ENCODE measurements around the gene AIG1. TPM values are rescaled to one million over a fixed set of nuclear protein-coding genes. Genes with fewer than 3 reads are reported as not detected.

Gene AIG1
- polyA plus RNA-seq, 1 donor from 2014 or later: 23.2 TPM

DNA sequence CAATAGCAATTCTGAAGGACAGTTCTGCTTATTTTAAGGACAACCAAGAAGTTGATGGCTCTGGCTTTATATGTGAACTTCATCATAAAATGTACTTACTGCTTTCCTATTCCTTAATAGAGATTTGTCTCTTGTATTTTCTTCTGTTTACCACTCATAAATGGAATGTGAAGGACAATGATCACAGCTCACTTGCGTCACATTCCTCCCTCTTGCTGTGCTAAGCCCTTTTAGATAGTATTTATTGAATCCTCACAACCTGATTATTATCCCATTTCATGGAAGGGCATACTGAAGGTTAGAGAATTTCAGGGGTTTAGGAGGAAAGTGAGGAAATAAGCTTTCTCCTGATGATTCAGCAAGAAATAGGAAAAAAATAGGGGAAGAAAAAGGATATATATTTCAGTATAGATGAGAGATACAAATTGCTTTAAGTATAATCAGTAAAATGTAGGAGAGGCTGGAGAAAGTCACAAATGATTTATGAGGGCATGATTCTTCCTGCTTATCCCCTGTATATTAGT lies 132.9 kb downstream of the AIG1 start:
- Histone ChIP-seq H3F3A (ENCODE audit: insufficient read depth, low read length, poor library complexity, severe bottlenecking) (no peaks in the 10 kb centered on the region), H3K27ac (ENCODE audit: low read length) (no peak overlapping the region), H3K36me3 (ENCODE audit: insufficient read depth, low read length) (no peaks in the 10 kb centered on the region), H3K9me3 (ENCODE audit: low read length) (no peaks in the 10 kb centered on the region), H3K9me2 (ENCODE audit: insufficient read depth, low read length) (no peaks in the 10 kb centered on the region), H3K9ac (ENCODE audit: low read length) (no peak overlapping the region), H3K4me2 (ENCODE audit: low read length) (no peak overlapping the region), H3K4me3 (ENCODE audit: low read length) (no peak overlapping the region), H4K20me1 (ENCODE audit: insufficient read depth) (no peaks in the 10 kb centered on the region), H3K27me3 (ENCODE audit: insufficient read depth, low read depth, low read length) (no peaks in the 10 kb centered on the region), H2AFZ (ENCODE audit: low read depth, low read length) (no peak overlapping the region), H3K79me2 (replicated peaks; ENCODE audit: insufficient read depth, low read length) (no peaks in the 10 kb centered on the region)
- TF ChIP-seq SMC3 (conservative IDR thresholded peaks at IDR 0.05; ENCODE audit: poor library complexity): no peak
- TF ChIP-seq, protein P1, sequence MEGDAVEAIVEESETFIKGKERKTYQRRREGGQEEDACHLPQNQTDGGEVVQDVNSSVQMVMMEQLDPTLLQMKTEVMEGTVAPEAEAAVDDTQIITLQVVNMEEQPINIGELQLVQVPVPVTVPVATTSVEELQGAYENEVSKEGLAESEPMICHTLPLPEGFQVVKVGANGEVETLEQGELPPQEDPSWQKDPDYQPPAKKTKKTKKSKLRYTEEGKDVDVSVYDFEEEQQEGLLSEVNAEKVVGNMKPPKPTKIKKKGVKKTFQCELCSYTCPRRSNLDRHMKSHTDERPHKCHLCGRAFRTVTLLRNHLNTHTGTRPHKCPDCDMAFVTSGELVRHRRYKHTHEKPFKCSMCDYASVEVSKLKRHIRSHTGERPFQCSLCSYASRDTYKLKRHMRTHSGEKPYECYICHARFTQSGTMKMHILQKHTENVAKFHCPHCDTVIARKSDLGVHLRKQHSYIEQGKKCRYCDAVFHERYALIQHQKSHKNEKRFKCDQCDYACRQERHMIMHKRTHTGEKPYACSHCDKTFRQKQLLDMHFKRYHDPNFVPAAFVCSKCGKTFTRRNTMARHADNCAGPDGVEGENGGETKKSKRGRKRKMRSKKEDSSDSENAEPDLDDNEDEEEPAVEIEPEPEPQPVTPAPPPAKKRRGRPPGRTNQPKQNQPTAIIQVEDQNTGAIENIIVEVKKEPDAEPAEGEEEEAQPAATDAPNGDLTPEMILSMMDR (IDR thresholded peaks at IDR 0.05; ENCODE audit: poor library complexity, severe bottlenecking): no peak
- no peak for TF ChIP-seq EZH2 (IDR thresholded peaks at IDR 0.05; ENCODE audit: borderline replicate concordance, insufficient read depth, low read length, poor library complexity, severe bottlenecking)
- no peak for TF ChIP-seq TAF1 (IDR thresholded peaks at IDR 0.05; ENCODE audit: low read depth)
- no peak for TF ChIP-seq MXI1 (conservative IDR thresholded peaks at IDR 0.05; ENCODE audit: poor library complexity, severe bottlenecking)
- no peak for TF ChIP-seq POLR2AphosphoS5 (IDR thresholded peaks at IDR 0.05)
- TF ChIP-seq RAD21 (conservative IDR thresholded peaks at IDR 0.05): no peak
- TF ChIP-seq, protein P2, sequence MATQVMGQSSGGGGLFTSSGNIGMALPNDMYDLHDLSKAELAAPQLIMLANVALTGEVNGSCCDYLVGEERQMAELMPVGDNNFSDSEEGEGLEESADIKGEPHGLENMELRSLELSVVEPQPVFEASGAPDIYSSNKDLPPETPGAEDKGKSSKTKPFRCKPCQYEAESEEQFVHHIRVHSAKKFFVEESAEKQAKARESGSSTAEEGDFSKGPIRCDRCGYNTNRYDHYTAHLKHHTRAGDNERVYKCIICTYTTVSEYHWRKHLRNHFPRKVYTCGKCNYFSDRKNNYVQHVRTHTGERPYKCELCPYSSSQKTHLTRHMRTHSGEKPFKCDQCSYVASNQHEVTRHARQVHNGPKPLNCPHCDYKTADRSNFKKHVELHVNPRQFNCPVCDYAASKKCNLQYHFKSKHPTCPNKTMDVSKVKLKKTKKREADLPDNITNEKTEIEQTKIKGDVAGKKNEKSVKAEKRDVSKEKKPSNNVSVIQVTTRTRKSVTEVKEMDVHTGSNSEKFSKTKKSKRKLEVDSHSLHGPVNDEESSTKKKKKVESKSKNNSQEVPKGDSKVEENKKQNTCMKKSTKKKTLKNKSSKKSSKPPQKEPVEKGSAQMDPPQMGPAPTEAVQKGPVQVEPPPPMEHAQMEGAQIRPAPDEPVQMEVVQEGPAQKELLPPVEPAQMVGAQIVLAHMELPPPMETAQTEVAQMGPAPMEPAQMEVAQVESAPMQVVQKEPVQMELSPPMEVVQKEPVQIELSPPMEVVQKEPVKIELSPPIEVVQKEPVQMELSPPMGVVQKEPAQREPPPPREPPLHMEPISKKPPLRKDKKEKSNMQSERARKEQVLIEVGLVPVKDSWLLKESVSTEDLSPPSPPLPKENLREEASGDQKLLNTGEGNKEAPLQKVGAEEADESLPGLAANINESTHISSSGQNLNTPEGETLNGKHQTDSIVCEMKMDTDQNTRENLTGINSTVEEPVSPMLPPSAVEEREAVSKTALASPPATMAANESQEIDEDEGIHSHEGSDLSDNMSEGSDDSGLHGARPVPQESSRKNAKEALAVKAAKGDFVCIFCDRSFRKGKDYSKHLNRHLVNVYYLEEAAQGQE (IDR thresholded peaks at IDR 0.05; ENCODE audit: borderline replicate concordance): no peak
- TF ChIP-seq EP300 (conservative IDR thresholded peaks at IDR 0.05; ENCODE audit: poor library complexity, severe bottlenecking): no peak

DNA sequence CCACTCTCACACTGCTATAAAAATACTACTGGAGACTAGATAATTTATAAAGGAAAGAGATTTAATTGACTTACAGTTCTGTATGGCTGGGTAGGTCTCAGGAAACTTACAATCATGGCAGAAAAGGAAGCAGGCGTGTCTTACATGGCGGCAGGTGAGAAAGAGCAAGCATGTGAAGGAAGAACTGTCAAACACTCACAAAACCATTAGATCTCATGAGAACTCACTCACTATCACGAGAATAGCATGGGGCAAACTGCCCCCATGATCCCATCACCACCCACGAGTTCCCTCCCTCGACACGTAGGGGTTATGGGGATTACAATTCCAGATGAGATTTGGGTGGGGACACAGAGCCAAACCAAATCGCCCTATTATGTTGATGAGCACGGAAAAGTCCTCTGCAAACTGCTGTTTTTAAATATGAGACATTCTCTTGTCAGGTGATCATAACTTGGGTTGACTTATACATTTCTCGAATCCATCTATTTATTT lies 133.5 kb downstream of the AIG1 start:
- Histone ChIP-seq H3K9me3 (ENCODE audit: low read length) (no peaks in the 10 kb centered on the region), H3K27ac (ENCODE audit: low read length) (no peak overlapping the region), H3K27me3 (ENCODE audit: insufficient read depth, low read depth, low read length) (no peaks in the 10 kb centered on the region), H3K79me2 (replicated peaks; ENCODE audit: insufficient read depth, low read length) (no peaks in the 10 kb centered on the region), H2AFZ (ENCODE audit: low read depth, low read length) (no peak overlapping the region), H3K9ac (ENCODE audit: low read length) (no peak overlapping the region), H4K20me1 (ENCODE audit: insufficient read depth) (no peaks in the 10 kb centered on the region), H3K4me2 (ENCODE audit: low read length) (no peak overlapping the region), H3F3A (ENCODE audit: insufficient read depth, low read length, poor library complexity, severe bottlenecking) (no peaks in the 10 kb centered on the region), H3K9me2 (ENCODE audit: insufficient read depth, low read length) (no peaks in the 10 kb centered on the region), H3K36me3 (ENCODE audit: insufficient read depth, low read length) (no peaks in the 10 kb centered on the region), H3K4me3 (ENCODE audit: low read length) (no peak overlapping the region)
- TF ChIP-seq, protein P1 (IDR thresholded peaks at IDR 0.05; ENCODE audit: poor library complexity, severe bottlenecking): no peak
- TF ChIP-seq EZH2 (IDR thresholded peaks at IDR 0.05; ENCODE audit: borderline replicate concordance, insufficient read depth, low read length, poor library complexity, severe bottlenecking) (no peak), EP300 (conservative IDR thresholded peaks at IDR 0.05; ENCODE audit: poor library complexity, severe bottlenecking) (no peak), RAD21 (conservative IDR thresholded peaks at IDR 0.05) (no peak), MXI1 (conservative IDR thresholded peaks at IDR 0.05; ENCODE audit: poor library complexity, severe bottlenecking) (no peak), SMC3 (conservative IDR thresholded peaks at IDR 0.05; ENCODE audit: poor library complexity) (no peak), TAF1 (IDR thresholded peaks at IDR 0.05; ENCODE audit: low read depth) (no peak), POLR2AphosphoS5 (IDR thresholded peaks at IDR 0.05) (no peak)
- TF ChIP-seq, protein P2 (IDR thresholded peaks at IDR 0.05; ENCODE audit: borderline replicate concordance): no peak
